RCC 7860 (cell line): ENCODE data around the gene TMEM170A.
A peak's percentile ranks its signal among the peaks of the same experiment; 100 is the strongest.
"Not testable (repeated sequence)": the region's sequence is repeated elsewhere in the genome, so short reads cannot be mapped to it uniquely, and the experiment has no call there.

ENCODE experiments used
- DNase-seq: peaks from one replicate; pipeline ENCODE4 v3.0.0-alpha.2; 2015; ENCODE audit warnings: low spot score
- FAIRE-seq: peaks from 2 replicates; lab custom pipeline; 2012; peaks lifted over from hg19 to GRCh38; lab: Jason Lieb, UNC

Gene TMEM170A

DNA sequence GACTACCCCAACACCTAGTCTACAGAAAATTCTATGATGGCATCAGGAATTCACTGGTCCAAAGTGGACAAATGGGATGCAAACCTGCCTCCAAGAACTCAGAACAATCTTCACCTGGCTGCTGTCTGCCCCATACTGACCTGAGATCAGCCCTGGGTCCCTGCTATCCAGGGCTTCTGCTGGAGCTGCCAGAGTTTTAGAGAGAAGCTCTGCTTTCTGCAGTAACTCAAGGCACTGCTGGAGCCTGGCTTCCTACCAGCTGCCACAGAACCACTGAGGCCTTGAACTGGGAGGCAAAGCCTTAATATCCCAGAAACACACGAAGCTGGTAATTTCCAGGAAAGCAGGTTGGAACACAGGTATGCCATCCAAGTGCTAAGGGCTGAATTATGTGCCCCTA, 7.5 kb downstream of the TMEM170A start:
- no peak for DNase-seq
- no peak for FAIRE-seq

GRCh38 chr16:75456486-75456885, 8.0 kb downstream of the TMEM170A start:
- not testable (repeated sequence) for DNase-seq, FAIRE-seq

GRCh38 chr16:75455677-75456076, 8.8 kb downstream of the TMEM170A start:
- DNase-seq (no peak), FAIRE-seq (no peak)

DNA sequence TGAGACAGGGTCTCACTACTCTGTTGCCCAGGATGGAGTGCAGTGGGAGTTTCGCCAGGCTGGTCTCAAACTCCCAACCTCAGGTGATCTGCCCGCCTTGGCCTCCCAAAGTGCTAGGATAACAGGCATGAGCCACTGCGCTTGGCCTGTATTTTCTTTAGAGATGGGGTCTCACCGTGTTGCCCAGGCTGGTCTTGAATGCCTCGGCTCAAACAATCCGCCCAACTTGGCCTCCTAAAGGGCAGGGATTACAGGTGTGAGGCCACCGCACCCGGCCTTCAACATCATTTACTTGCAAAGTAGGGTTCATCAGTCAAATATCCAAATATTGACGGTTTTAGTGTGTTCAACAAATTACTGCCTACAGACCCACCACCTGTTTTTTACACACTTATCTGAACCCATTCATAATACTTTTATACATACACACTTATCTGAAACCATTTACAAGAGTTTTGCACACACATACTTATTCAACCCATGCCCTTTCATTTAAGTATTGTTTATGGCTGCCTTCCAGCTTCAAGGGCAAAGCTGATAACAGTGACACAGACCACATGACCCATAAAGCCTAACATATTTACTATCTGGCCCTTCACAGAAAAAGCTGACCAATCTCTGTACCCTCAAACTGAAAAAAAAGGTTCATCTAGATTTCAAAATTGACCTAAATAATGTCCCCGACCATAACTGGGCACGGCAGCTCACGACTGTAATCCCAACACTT, 11.9 kb downstream of the TMEM170A start:
- FAIRE-seq = no peak
- DNase-seq = no peak

GRCh38 chr16:75446416-75446815, 18.1 kb downstream of the TMEM170A start:
- no peak for DNase-seq
- no peak for FAIRE-seq

DNA sequence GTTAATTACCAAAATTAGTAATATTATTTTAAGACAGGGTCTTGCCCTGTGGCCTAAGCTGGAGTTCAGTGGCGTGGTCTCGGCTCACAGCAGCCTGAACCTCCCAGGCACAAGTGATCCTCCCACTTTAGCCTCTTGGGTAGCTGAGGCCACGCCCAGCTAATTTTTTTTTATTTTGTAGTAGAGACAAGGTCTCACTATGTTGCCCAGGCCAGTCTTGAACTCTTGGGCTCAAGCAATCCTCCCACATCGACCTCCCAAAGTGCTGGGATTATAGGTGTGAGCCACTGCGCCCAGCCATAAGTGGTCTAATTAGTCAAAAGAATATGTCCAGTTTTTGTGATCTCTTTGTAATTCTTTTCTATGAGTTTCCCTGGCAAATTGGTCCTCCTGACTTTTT, 19.2 kb downstream of the TMEM170A start:
- DNase-seq = no peak
- FAIRE-seq = no peak

DNA sequence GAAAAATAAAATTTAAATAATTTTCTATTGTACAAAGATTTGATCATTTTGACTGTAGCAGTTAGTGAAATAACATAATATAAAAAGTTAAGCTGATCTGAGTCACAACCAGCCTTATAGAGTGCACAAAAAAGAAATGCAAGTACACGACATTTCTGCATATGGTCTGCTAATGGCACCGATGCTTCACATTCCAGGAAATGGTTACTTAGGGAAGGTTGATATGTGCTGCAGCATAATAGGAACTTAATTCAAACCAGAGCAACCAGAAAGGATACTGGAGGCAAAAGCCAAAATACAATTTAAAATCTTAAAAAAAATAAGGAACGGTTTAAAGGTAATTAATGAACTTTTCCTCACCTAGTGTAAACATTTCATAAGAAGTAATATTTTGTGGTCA, 21.2 kb downstream of the TMEM170A start:
- no peak for DNase-seq
- FAIRE-seq = no peak

- DNase-seq (peak; percentile 53), FAIRE-seq (no peak)
These were observed 30.6 kb downstream of the TMEM170A start for GRCh38 chr16:75433732-75434413.

DNA sequence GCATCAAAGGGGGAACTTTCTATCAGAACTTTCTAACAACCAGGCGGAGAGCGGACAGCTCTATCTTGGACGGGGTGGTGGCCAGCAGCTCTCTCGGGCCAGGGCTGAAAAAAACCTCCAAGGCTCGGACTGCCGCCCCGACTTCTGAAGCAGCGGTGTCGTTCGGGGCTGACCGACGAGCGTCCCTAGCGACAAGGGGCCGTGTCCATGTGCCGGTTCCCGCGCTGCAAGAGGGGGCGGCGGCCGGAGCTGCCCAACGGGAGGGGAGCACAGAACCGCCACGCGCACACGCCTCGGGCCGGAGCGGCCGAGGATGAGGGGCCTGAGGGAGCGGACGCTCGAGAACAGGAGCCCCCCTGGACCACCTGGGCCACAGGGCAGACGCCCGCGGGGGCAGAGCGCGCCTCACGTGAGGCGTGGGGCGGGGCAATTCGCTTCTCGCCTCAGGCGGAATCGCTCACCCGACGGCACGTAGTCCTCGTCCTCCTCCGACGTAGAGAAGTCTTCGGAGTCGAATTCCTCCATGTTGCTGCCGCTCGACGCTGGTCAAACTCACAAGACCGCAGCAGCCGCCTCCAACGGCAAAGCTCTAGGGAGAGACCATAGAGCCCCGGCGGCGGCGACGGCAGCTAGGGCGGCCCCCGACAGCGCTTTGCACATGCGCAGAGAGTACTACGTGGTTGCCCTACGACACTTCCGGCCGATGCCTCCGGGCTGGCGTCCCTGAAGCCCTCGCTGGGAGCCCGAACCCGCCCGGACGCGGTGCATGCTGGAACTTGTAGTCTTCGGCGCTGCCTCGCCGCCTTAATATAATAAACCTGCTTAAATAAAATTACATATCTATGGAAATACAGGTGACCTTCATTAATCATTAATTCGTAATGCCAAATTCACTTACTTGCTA, 31.4 kb downstream of the TMEM170A start, which contains the start of gene CFDP1:
Gene CFDP1, minus strand, starts transcription at position 676 of the 904 bp plus-strand sequence. Its CDS starts 151 bp downstream, at position 525.
- DNase-seq (peak; percentile 85), FAIRE-seq (peak; percentile 2)

DNA sequence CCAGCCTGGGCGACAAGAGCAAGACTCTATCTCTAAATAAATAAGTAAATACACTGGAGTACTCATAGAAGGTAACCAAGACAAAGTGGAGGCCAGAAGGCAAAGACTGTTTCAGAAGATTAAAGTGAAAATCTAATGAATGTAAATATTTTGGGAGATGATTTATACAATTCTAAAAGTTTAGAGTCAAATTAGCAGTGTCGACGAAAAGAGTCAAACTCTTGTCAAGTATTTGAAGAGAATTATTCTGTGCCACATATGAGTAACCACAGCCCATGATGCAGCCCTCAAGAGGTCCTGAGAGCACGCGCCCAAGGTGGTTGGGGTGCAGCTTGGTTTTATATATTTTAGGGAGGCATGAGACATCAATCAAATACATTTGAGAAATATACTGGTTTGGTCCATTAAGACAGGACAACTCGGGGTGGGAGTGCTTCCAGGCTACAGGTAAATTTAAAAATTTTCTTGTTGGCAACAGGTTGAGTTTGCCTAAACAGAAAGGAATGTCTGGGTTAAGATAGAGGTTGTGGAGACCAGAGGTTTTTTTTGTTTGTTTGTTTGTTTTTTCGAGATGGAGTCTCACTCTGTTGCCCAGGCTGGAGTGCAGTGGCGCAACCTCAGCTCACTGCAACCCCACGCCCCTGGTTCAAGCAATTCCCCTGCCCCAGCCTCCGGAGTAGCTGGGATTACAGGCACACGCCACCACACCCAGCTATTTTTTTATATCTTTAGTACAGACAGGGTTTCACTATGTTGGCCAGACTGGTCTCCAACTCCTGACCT, 34.7 kb downstream of the TMEM170A start:
- no peak for FAIRE-seq
- no peak for DNase-seq

DNA sequence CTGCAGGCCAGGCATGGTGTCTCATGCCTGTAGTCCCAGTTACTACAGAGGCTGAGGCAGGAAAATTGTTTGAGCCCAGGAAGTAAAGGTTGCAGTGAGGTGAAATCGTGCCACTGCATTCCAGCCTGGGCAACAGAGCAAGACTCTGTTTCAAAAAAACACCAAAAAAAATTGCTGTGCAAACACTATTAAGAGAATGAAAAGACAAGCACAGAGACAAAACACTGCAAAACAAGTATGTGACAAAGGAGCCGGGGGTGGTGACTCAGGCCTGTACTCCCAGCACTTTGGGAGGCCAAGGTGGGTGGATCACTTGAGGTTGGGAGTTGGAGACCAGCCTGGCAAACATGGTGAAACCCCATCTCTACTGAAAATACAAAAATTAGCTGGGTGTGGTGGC, 38.0 kb downstream of the TMEM170A start:
- peak; percentile 35 for DNase-seq
- FAIRE-seq = not testable (repeated sequence)

GRCh38 chr16:75424105-75424762, 40.3 kb downstream of the TMEM170A start:
- DNase-seq, FAIRE-seq: not testable (repeated sequence)

GRCh38 chr16:75423723-75424104, 40.8 kb downstream of the TMEM170A start:
- DNase-seq = no peak
- FAIRE-seq = no peak

DNA sequence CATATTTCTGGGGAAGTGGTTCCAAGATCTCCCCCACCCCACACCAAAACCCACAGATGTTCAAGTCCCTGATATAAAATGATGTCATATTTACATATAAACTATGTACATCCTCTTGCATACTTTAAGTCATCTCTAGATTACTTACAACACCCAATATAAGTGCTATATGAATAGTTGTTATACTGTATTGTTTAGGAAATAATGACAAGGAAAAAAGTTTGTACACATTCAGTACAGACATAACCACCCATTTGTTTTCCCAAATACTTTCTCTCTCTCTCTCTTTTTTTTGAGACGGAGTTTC, 42.7 kb downstream of the TMEM170A start:
- no peak for FAIRE-seq
- no peak for DNase-seq

DNA sequence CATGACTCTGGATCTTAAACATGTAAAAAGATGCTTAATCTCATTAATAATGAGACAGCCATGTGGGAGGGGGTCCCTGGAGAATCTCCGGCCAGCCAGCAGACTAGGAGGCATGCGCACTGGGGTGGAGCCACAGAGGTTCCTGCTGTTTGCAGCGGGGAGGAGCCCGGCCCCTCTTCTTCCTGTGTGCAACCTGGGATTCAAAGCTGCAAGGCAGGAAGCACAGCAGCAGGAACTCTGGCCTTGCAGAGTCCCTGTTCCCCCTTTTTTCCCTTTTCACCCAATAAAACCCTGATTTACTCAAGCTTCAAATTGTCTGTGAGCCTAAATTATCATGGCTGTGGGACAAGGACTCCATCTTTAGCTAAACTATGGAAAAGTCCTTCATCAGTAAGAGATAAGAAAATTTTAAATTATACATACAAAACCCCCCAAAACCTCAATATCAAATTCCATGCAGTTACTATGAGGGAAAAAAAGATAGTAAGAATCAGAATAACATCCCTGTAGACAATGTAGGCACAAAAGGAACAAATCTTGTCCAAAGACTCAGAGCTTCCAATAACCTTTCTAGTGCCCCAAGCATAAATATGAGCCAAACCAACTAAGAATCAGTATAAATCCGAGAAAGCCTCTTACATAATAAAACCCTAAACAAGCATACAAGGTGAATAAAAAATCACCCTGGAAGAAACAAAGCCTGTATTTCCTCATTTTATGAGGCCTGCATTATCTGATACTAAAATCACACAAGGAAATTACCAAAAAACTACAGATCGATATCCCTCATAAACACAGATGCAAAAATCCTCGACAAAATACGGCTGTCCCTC, 43.3 kb downstream of the TMEM170A start:
- peak; percentile 22 for DNase-seq
- no peak for FAIRE-seq

- no peak for FAIRE-seq
- DNase-seq = no peak
These were observed 47.5 kb downstream of the TMEM170A start for GRCh38 chr16:75416904-75417565.

DNA sequence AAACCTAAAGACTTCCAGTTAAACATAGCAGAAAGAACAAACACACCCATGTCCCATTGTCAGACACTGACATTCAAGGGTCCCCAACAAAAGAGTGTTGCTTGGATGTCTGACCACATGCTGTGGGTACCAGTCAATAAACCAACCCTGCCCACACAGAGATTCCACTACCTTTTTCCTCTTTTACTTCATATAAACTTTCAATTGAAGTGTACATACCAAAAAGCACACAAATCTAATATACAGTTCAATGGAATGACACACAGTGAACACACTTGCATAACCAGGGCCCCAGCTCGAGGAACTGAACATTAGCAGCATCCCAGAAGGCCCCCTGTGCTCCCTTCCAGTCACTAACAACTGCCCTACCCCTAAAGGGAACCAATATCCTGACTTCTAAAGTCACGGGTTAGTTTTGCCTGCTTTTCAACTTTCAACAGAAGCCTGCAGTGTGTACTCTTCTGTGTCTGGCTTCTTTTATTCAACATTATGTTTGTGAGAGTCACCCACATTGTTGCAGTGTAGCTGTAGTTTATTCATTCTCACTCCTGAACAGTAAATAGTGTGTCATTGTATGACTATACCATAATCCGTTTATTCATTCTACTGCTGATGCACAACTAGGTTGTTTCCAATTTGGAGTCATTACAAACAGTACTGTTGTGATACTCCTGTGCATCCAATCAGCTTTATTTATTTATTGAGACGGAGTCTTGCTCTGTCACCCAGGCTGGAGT, 49.2 kb downstream of the TMEM170A start:
- FAIRE-seq = no peak
- DNase-seq = no peak

GRCh38 chr16:75413951-75414350, 50.5 kb downstream of the TMEM170A start:
- FAIRE-seq (no peak), DNase-seq (no peak)
